ENCODE results near the gene PMPCA. TPM values are rescaled to one million over a fixed set of nuclear protein-coding genes. Genes with fewer than 3 reads are reported as not detected.

PMPCA gene
- polyA plus RNA-seq, 1 of the 3 experiments (the other 2 are of a cell fraction) = 125 TPM

GRCh38 chr9:136376457-136376856 lies 34.0 kb upstream of the PMPCA start:
- no peaks in the 10 kb centered on the region for H3K9me2 ChIP-seq
- no peaks in the 10 kb centered on the region for H3K9me3 ChIP-seq
- no peaks in the 10 kb centered on the region for H4K20me1 ChIP-seq (ENCODE audit: insufficient read depth)
- H3K9ac ChIP-seq = no peak overlapping the region
- TF ChIP-seq USF2 (IDR thresholded peaks at IDR 0.05; ENCODE audit: borderline replicate concordance, low read depth, low read length) (no peak), IRF3 (IDR thresholded peaks at IDR 0.05; ENCODE audit: low read depth, low read length) (no peak), RXRA (IDR thresholded peaks at IDR 0.05; ENCODE audit: borderline replicate concordance, low read depth) (no peak), JUND (IDR thresholded peaks at IDR 0.05) (no peak), NFIC (IDR thresholded peaks at IDR 0.05; ENCODE audit: borderline replicate concordance) (no peak), POLR2AphosphoS5 (IDR thresholded peaks at IDR 0.05; ENCODE audit: low read depth, low read length) (no peak), PBX3 (IDR thresholded peaks at IDR 0.05) (no peak), SMC3 (IDR thresholded peaks at IDR 0.05; ENCODE audit: low read depth, low read length) (no peak), ELF1 (IDR thresholded peaks at IDR 0.05) (no peak)
- no peak overlapping the region for H3K27ac ChIP-seq (ENCODE audit: low read depth in 2 of 2, low read length in 1 of 2)
- H3K4me1 ChIP-seq (ENCODE audit: control insufficient read depth in 1 of 2, insufficient read depth in 2 of 2, low read depth in 1 of 2, low read length in 1 of 2) = peaks cover 0 to 43% of the 10 kb centered on the region in 2 experiments; a peak in 1 of 4 replicates
- no peak for DNase-seq
- no peak overlapping the region for H3K4me3 ChIP-seq (ENCODE audit: low read depth in 2 of 2, low read length in 1 of 2)
- H3F3A ChIP-seq (replicated peaks; ENCODE audit: insufficient read depth) = no peaks in the 10 kb centered on the region
- no peaks in the 10 kb centered on the region for H3K27me3 ChIP-seq (ENCODE audit: insufficient read depth)
- CTCF ChIA-PET = interaction anchor here (1.2 to 3.9 kb wide), 3 partner anchors 13 to 24 kb away, joined by 3 to 15 read pairs (median 4); partner anchors contain the start of gene DNLZ
- no peak overlapping the region for H3K4me2 ChIP-seq
- H3K79me2 ChIP-seq (ENCODE audit: insufficient read depth) = no peaks in the 10 kb centered on the region
- peaks cover 0 to 50% of the 10 kb centered on the region in 2 experiments for H3K36me3 ChIP-seq (replicated peaks in 1 of 2; ENCODE audit: control insufficient read depth in 1 of 2, insufficient read depth in 2 of 2, low read length in 1 of 2)
- no peak overlapping the region for H2AFZ ChIP-seq (ENCODE audit: low read depth)
- 95% methylated on average over 4 of the region's 8 CpGs for WGBS (ENCODE audit: low lambda C conversion rate)
- POLR2A ChIA-PET = no interaction called here

- Histone ChIP-seq H2AFZ (ENCODE audit: low read depth) (no peak overlapping the region), H3K27ac (ENCODE audit: low read depth in 2 of 2, low read length in 1 of 2) (no peak overlapping the region; a peak in 1 of 4 replicates), H3K27me3 (ENCODE audit: insufficient read depth) (no peaks in the 10 kb centered on the region), H3K4me1 (ENCODE audit: control insufficient read depth in 1 of 2, insufficient read depth in 2 of 2, low read depth in 1 of 2, low read length in 1 of 2) (peaks cover 0 to 36% of the 10 kb centered on the region in 2 experiments; a peak in 1 of 4 replicates), H3K9me3 (no peaks in the 10 kb centered on the region), H3K4me2 (no peak overlapping the region), H3K36me3 (replicated peaks in 1 of 2; ENCODE audit: control insufficient read depth in 1 of 2, insufficient read depth in 2 of 2, low read length in 1 of 2) (peaks cover 0 to 59% of the 10 kb centered on the region in 2 experiments), H3K79me2 (ENCODE audit: insufficient read depth) (no peaks in the 10 kb centered on the region), H3K9me2 (no peaks in the 10 kb centered on the region), H4K20me1 (ENCODE audit: insufficient read depth) (no peaks in the 10 kb centered on the region), H3F3A (replicated peaks; ENCODE audit: insufficient read depth) (no peaks in the 10 kb centered on the region), H3K9ac (no peak overlapping the region), H3K4me3 (ENCODE audit: low read depth in 2 of 2, low read length in 1 of 2) (no peak overlapping the region)
- no peak for DNase-seq
- WGBS (ENCODE audit: low lambda C conversion rate) = 98% methylated on average over 7 of the region's 32 CpGs
- POLR2A ChIA-PET = interaction anchor here (1.0 kb wide), 1 partner anchor 12 kb away, joined by 3 read pairs; no protein-coding TSS in a partner anchor
- CTCF ChIA-PET = interaction anchor here (1.7 to 3.9 kb wide), 2 partner anchors 14 to 23 kb away, joined by 4 to 15 read pairs; partner anchors contain the start of gene DNLZ
- TF ChIP-seq NFIC (IDR thresholded peaks at IDR 0.05; ENCODE audit: borderline replicate concordance) = no peak
- no peak for TF ChIP-seq NRF1 (IDR thresholded peaks at IDR 0.05; ENCODE audit: low read depth, low read length)
- no peak for TF ChIP-seq USF2 (IDR thresholded peaks at IDR 0.05; ENCODE audit: borderline replicate concordance, low read depth, low read length)
- no peak for TF ChIP-seq RCOR1 (IDR thresholded peaks at IDR 0.05; ENCODE audit: low read length)
- TF ChIP-seq FOXJ3 (CRISPR knock-in tag; IDR thresholded peaks at IDR 0.05) = no peak
- TF ChIP-seq TAF1 (IDR thresholded peaks at IDR 0.05; ENCODE audit: borderline replicate concordance, low read depth, low read length) = no peak
- no peak for TF ChIP-seq CHD2 (IDR thresholded peaks at IDR 0.05; ENCODE audit: low read length, partially characterized antibody)
- no peak for TF ChIP-seq TEAD4 (IDR thresholded peaks at IDR 0.05; ENCODE audit: borderline replicate concordance, insufficient read depth)
- TF ChIP-seq RAD21 (IDR thresholded peaks at IDR 0.05; ENCODE audit: low read length) = no peak
- TF ChIP-seq FOXM1 (IDR thresholded peaks at IDR 0.05; ENCODE audit: low read depth) = no peak
- no peak for TF ChIP-seq REST (IDR thresholded peaks at IDR 0.05; ENCODE audit: low read depth, low read length)
- no peak for TF ChIP-seq GATA2 (CRISPR knock-in tag; IDR thresholded peaks at IDR 0.05)
Observed at GRCh38 chr9:136377341-136378169, 32.9 kb upstream of the PMPCA start.

All from SK-N-SH (cell line).